Stimulated activated CD8-positive, alpha-beta memory T cell treated with anti-CD3 and anti-CD28 coated beads, Interleukin-7, amount 100 ng/mL, for 48 hours (primary cell): ENCODE measurements around the gene HCAR3.
"Not testable (repeated sequence)": the region's sequence is repeated elsewhere in the genome, so short reads cannot be mapped to it uniquely, and the experiment has no call there.

Experiments
- DNase-seq, 2 donors: peaks; one replicate each; pipeline ENCODE4 v3.0.0-alpha.2; 2020; ENCODE audit warnings: low read depth in 1 of 2; ENCODE audit errors: extremely low read depth in 1 of 2

The HCAR3 gene

GRCh38 chr12:122724641-122725243, 8.1 kb upstream of the HCAR3 start:
- no peak for DNase-seq

GRCh38 chr12:122722387-122722786, 5.8 kb upstream of the HCAR3 start:
- no peak for DNase-seq

- no peak for DNase-seq
Observed at GRCh38 chr12:122721057-122721545, 4.5 kb upstream of the HCAR3 start.

- not testable (repeated sequence) for DNase-seq
Observed at GRCh38 chr12:122715211-122715610, 1.4 kb downstream of the HCAR3 start.

- DNase-seq, result not testable (repeated sequence)
Observed at GRCh38 chr12:122713491-122714188, 3.0 kb downstream of the HCAR3 start.

- DNase-seq, result not testable (repeated sequence)
Observed at GRCh38 chr12:122711266-122711665, 5.3 kb downstream of the HCAR3 start.

GRCh38 chr12:122710341-122710740, 6.3 kb downstream of the HCAR3 start:
- DNase-seq, result not testable (repeated sequence)

- DNase-seq, result not testable (repeated sequence)
Observed at GRCh38 chr12:122709287-122709686, 7.3 kb downstream of the HCAR3 start.

- not testable (repeated sequence) for DNase-seq
Observed at GRCh38 chr12:122703841-122704240, 12.8 kb downstream of the HCAR3 start.

GRCh38 chr12:122702890-122703611, 13.6 kb downstream of the HCAR3 start, which contains the start of gene HCAR2:
Gene HCAR2 (minus strand): TSS chr12:122703357. CDS start chr12:122703283, 74 bp downstream.
- not testable (repeated sequence) for DNase-seq

- not testable (repeated sequence) for DNase-seq
Observed at GRCh38 chr12:122701481-122701880, 15.1 kb downstream of the HCAR3 start.

GRCh38 chr12:122700038-122700710, 16.4 kb downstream of the HCAR3 start:
- not testable (repeated sequence) for DNase-seq

- DNase-seq, result not testable (repeated sequence)
Observed at GRCh38 chr12:122696922-122697321, 19.7 kb downstream of the HCAR3 start.

- DNase-seq, result no peak
Observed at GRCh38 chr12:122691566-122691965, 25.0 kb downstream of the HCAR3 start.

GRCh38 chr12:122688291-122688690, 28.3 kb downstream of the HCAR3 start:
- no peak for DNase-seq

- no peak for DNase-seq
Observed at GRCh38 chr12:122687086-122687485, 29.5 kb downstream of the HCAR3 start.

GRCh38 chr12:122686538-122686937, 30.1 kb downstream of the HCAR3 start:
- no peak for DNase-seq

- no peak for DNase-seq
Observed at GRCh38 chr12:122684297-122684813, 32.3 kb downstream of the HCAR3 start.

- no peak for DNase-seq
Observed at GRCh38 chr12:122681814-122682213, 34.8 kb downstream of the HCAR3 start.

GRCh38 chr12:122680989-122681388, 35.6 kb downstream of the HCAR3 start:
- not testable (repeated sequence) for DNase-seq

- DNase-seq, result not testable (repeated sequence)
Observed at GRCh38 chr12:122676781-122677180, 39.8 kb downstream of the HCAR3 start.
